A673 (cell line): ENCODE results near the gene ERCC6. TPM values are rescaled to one million over a fixed set of nuclear protein-coding genes. Genes with fewer than 3 reads are reported as not detected.

Source experiments
- BruUV-seq: library from RNA; stranded (reverse); fragments of 400-500 nt; replicated peaks from 2 replicates; lab custom pipeline; 2021; lab: Mats Ljungman, UMichigan
- CTCF ChIA-PET: fragments of 300-600 bp; sonication (Branson Sonifier 250); formaldehyde crosslinking; loops from one replicate; lab custom pipeline; 2022; ENCODE audit warnings: antibody characterized with exemption; lab: Charles Lee
- POLR2A ChIA-PET: fragments of 300-600 bp; sonication (Branson Sonifier 250); formaldehyde crosslinking; loops from one replicate; lab custom pipeline; 2022; ENCODE audit warnings: antibody characterized with exemption; ENCODE audit not compliant: low non-redundant PET; lab: Charles Lee
- DNase-seq: peaks from one replicate; pipeline ENCODE4 v3.0.0-alpha.2; 2015; ENCODE audit warnings: low spot score
- H3K27ac ChIP-seq: fragments of 200-600 bp; sonication (generic); 2 replicates; pipeline ENCODE4 v1.5.1; 2016; ENCODE audit warnings: mixed run types, low read depth, mild to moderate bottlenecking, mixed read lengths, antibody characterized with exemption, low read length; ENCODE audit not compliant: poor library complexity, severe bottlenecking
- H3K27me3 ChIP-seq: fragments of 200-600 bp; sonication (generic); replicated peaks from 2 replicates; pipeline ENCODE4 v1.6.1; 2017; ENCODE audit warnings: mixed run types, low read depth, mild to moderate bottlenecking, mixed read lengths, antibody characterized with exemption, low read length; ENCODE audit not compliant: insufficient read depth, poor library complexity
- H3K36me3 ChIP-seq: fragments of 200-600 bp; sonication (generic); 2 replicates; pipeline ENCODE4 v1.6.1; 2016; ENCODE audit warnings: mixed run types, mild to moderate bottlenecking, mixed read lengths, antibody characterized with exemption, low read length; ENCODE audit not compliant: insufficient read depth, poor library complexity, severe bottlenecking
- H3K4me1 ChIP-seq: fragments of 200-600 bp; sonication (generic); 2 replicates; pipeline ENCODE4 v1.6.1; 2017; ENCODE audit warnings: mixed run types, mild to moderate bottlenecking, mixed read lengths, antibody characterized with exemption, low read length; ENCODE audit not compliant: insufficient read depth, poor library complexity, severe bottlenecking
- H3K4me3 ChIP-seq: fragments of 200-600 bp; sonication (generic); 2 replicates; pipeline ENCODE4 v1.5.1; 2016; ENCODE audit warnings: low read depth, mixed run types, mild to moderate bottlenecking, mixed read lengths, low read length; ENCODE audit not compliant: poor library complexity, severe bottlenecking
- H3K9me3 ChIP-seq: fragments of 200-600 bp; sonication (generic); 2 replicates; pipeline ENCODE4 v1.6.1; 2016; ENCODE audit warnings: mixed run types, low read depth, mild to moderate bottlenecking, mixed read lengths, antibody characterized with exemption, low read length; ENCODE audit not compliant: poor library complexity, severe bottlenecking
- CTCF ChIP-seq: fragments of 300-800, 200-600 bp; sonication (generic); conservative IDR thresholded peaks from 2 replicates; pipeline ENCODE4 v1.5.1; 2017; ENCODE audit warnings: low read depth, mild to moderate bottlenecking, antibody characterized with exemption, low read length, moderate library complexity, mixed read lengths
- EZH2 ChIP-seq: fragments of 200-600 bp; sonication (generic); IDR thresholded peaks from 2 replicates; pipeline ENCODE4 v1.6.1; 2017; ENCODE audit warnings: borderline replicate concordance, low read depth, mild to moderate bottlenecking, mixed read lengths, antibody characterized with exemption, low read length; ENCODE audit not compliant: poor library complexity, severe bottlenecking
- intact Hi-C: fragments of 100-400 bp; cut with micrococcal nuclease; formaldehyde crosslinking; loops from one replicate; pipeline ENCODE4 v1.10.0; 2022; ENCODE audit not compliant: unreplicated experiment
- total RNA-seq: library from RNA; stranded (reverse); gene quantifications from 2 replicates; pipeline ENCODE4 v1.2.3, GENCODE V29; 2021

The ERCC6 gene
- total RNA-seq, 1 experiment from 2014 or later: 11.0 TPM

- TF ChIP-seq EZH2: no peak
- TF ChIP-seq CTCF: no peak
- no peak overlapping the region for H3K27ac ChIP-seq
- POLR2A ChIA-PET: no interaction called here
- no peaks in the 10 kb centered on the region for H3K27me3 ChIP-seq
- H3K36me3 ChIP-seq: no peaks in the 10 kb centered on the region
- no peak overlapping the region for H3K4me3 ChIP-seq
- intact Hi-C loops: loop anchor here (5.0 kb wide), 1 partner anchor 623 kb away; no protein-coding TSS in a partner anchor
- H3K4me1 ChIP-seq: no peaks in the 10 kb centered on the region
- CTCF ChIA-PET: interaction anchor here (3.5 kb wide), 1 partner anchor 102 kb away, joined by 25 read pairs; no protein-coding TSS in a partner anchor
- DNase-seq: no peak
- no peaks in the 10 kb centered on the region for H3K9me3 ChIP-seq
- BruUV-seq: no TSS peak
Observed at GRCh38 chr10:49509771-49510303, 29.1 kb downstream of the ERCC6 start.

GRCh38 chr10:49508654-49509053 lies 30.3 kb downstream of the ERCC6 start:
- Histone ChIP-seq H3K27ac (no peak overlapping the region), H3K36me3 (no peaks in the 10 kb centered on the region), H3K27me3 (no peaks in the 10 kb centered on the region), H3K4me1 (no peaks in the 10 kb centered on the region), H3K4me3 (no peak overlapping the region), H3K9me3 (no peaks in the 10 kb centered on the region)
- ChIA-PET POLR2A (no interaction called here), CTCF (interaction anchor here (0.6 kb wide), 1 partner anchor 18 kb away, joined by 3 read pairs; no protein-coding TSS in a partner anchor)
- TF ChIP-seq EZH2: no peak
- no peak for TF ChIP-seq CTCF
- BruUV-seq: no TSS peak
- no peak for DNase-seq
- intact Hi-C loops: no loop called here

GRCh38 chr10:49508249-49508648 lies 30.7 kb downstream of the ERCC6 start:
- POLR2A ChIA-PET: no interaction called here
- TF ChIP-seq EZH2 (no peak), CTCF (no peak)
- Histone ChIP-seq H3K27me3 (no peaks in the 10 kb centered on the region), H3K36me3 (no peaks in the 10 kb centered on the region), H3K4me3 (no peak overlapping the region), H3K9me3 (no peaks in the 10 kb centered on the region), H3K27ac (no peak overlapping the region), H3K4me1 (no peaks in the 10 kb centered on the region)
- CTCF ChIA-PET: no interaction called here
- DNase-seq: no peak
- no TSS peak for BruUV-seq
- intact Hi-C loops: no loop called here
